ENCODE results near the gene CEP192.

DNA sequence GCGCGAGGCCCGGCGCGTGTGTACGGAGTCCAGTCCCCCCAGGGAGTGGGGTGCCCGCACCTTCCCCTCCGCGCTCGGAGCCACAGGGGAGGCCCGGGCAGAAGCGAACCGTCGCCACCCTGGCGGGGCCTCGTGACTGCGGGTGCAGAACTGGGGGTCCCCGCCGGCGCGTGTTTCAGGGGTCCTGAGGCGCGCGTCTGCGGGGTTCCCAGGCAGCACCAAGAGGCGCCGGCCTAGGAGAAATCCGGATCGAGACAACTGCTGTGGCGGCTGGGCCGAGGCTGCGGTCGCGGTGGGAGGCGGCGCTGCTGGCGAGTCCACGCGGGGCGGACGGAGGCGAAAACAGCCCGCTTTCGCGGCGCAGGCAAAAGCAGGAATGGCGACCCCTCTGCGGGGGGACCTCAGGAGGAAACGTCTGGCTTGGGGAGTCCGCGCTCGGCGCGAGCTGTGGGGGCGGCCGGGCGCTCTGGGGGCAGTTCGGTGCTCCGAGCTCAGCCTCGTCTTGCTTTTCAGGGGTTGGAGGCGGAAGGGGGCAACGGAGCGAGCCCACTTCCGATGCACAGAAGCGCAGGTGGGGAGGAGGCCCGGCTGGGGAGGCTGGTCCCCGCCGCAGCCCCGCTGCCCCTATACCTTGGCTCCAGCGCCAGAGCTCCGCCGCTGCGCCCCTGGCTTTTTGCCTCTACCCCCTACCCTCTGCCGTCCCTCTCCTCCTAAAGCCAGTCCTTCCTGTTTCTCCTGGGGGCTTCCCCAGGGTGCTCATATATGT, 145.9 kb downstream of the CEP192 start:
- no peak for TF ChIP-seq POLR2AphosphoS5 (IDR thresholded peaks at IDR 0.05)
- TF ChIP-seq, protein P1, sequence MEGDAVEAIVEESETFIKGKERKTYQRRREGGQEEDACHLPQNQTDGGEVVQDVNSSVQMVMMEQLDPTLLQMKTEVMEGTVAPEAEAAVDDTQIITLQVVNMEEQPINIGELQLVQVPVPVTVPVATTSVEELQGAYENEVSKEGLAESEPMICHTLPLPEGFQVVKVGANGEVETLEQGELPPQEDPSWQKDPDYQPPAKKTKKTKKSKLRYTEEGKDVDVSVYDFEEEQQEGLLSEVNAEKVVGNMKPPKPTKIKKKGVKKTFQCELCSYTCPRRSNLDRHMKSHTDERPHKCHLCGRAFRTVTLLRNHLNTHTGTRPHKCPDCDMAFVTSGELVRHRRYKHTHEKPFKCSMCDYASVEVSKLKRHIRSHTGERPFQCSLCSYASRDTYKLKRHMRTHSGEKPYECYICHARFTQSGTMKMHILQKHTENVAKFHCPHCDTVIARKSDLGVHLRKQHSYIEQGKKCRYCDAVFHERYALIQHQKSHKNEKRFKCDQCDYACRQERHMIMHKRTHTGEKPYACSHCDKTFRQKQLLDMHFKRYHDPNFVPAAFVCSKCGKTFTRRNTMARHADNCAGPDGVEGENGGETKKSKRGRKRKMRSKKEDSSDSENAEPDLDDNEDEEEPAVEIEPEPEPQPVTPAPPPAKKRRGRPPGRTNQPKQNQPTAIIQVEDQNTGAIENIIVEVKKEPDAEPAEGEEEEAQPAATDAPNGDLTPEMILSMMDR (IDR thresholded peaks at IDR 0.05): no peak
- TF ChIP-seq EP300 (IDR thresholded peaks at IDR 0.05): no peak
